GM10847 (cell line): ENCODE results near the gene SUN2.

Source experiments
- POLR2A ChIP-seq: IDR thresholded peaks from 2 replicates; pipeline ENCODE4 v1.6.1; 2011; ENCODE audit not compliant: insufficient read length; ENCODE audit errors: extremely low read depth

Gene SUN2

GRCh38 chr22:38685761-38686160, 70.0 kb downstream of the SUN2 start:
- TF ChIP-seq POLR2A, result no peak

- no peak for TF ChIP-seq POLR2A
Measured at GRCh38 chr22:38684895-38685294, 70.9 kb downstream of the SUN2 start.
